Inflammatory macrophage (primary cell): Measurements from ENCODE around the gene CAMK2A.

Experiments
- DNase-seq, 2 donors: peaks; one replicate each; pipeline ENCODE4 v3.0.0-alpha.2; 2020 to 2022
- total RNA-seq, 18 experiments: gene quantifications; one replicate each; lab custom pipeline; 2026; ENCODE audit warnings: mixed read lengths in 6 of 18, inconsistent platforms in 2 of 18; lab: John Stamatoyannopoulos, UW

CAMK2A gene
- 0 to 4.1 (median 0.16) reads per million in 18 experiments for total RNA-seq

- no peak for DNase-seq
Observed at GRCh38 chr5:150289551-150290390, at the start of gene CAMK2A. Gene CAMK2A (minus strand): TSS chr5:150289773. CDS start chr5:150289625, 148 bp downstream.

- DNase-seq = no peak
Observed at GRCh38 chr5:150339165-150339564, 49.6 kb upstream of the CAMK2A start.

GRCh38 chr5:150338546-150338945 is 49.0 kb upstream of the CAMK2A start:
- DNase-seq = no peak

- no peak for DNase-seq
Observed at GRCh38 chr5:150335778-150336177, 46.2 kb upstream of the CAMK2A start.

- DNase-seq = no peak
Observed at GRCh38 chr5:150333400-150333799, 43.8 kb upstream of the CAMK2A start.

- no peak for DNase-seq
Observed at GRCh38 chr5:150329881-150330876, 40.6 kb upstream of the CAMK2A start.

GRCh38 chr5:150329038-150329437 is 39.5 kb upstream of the CAMK2A start:
- peak; percentile 18 to 56 for DNase-seq

GRCh38 chr5:150328515-150328914 is 38.9 kb upstream of the CAMK2A start:
- DNase-seq = peak; percentile 21 to 42

GRCh38 chr5:150327139-150327538 is 37.6 kb upstream of the CAMK2A start:
- no peak for DNase-seq

- DNase-seq = no peak
Observed at GRCh38 chr5:150326707-150327106, 37.1 kb upstream of the CAMK2A start.

GRCh38 chr5:150325426-150325825 is 35.9 kb upstream of the CAMK2A start:
- DNase-seq = no peak

GRCh38 chr5:150323819-150324218 is 34.2 kb upstream of the CAMK2A start:
- DNase-seq = no peak

- DNase-seq = peak in 1 of 2 donors; percentile 8
Observed at GRCh38 chr5:150323092-150323491, 33.5 kb upstream of the CAMK2A start.

GRCh38 chr5:150322202-150322601 is 32.6 kb upstream of the CAMK2A start:
- DNase-seq = no peak

- DNase-seq = no peak
Observed at GRCh38 chr5:150321784-150322183, 32.2 kb upstream of the CAMK2A start.

- DNase-seq = no peak
Observed at GRCh38 chr5:150321211-150321610, 31.6 kb upstream of the CAMK2A start.

GRCh38 chr5:150320044-150320613 is 30.6 kb upstream of the CAMK2A start:
- DNase-seq = peak in 1 of 2 donors; percentile 26

GRCh38 chr5:150319484-150319790 is 29.9 kb upstream of the CAMK2A start:
- no peak for DNase-seq

- no peak for DNase-seq
Observed at GRCh38 chr5:150318613-150319483, 29.3 kb upstream of the CAMK2A start.

- DNase-seq = no peak
Observed at GRCh38 chr5:150317048-150318003, 27.8 kb upstream of the CAMK2A start.

- DNase-seq = no peak
Observed at GRCh38 chr5:150316320-150316719, 26.7 kb upstream of the CAMK2A start.
